Measurements from ENCODE around the gene ZSCAN1. TPM values are rescaled to one million over a fixed set of nuclear protein-coding genes. Genes with fewer than 3 reads are reported as not detected.

The ZSCAN1 gene
- total RNA-seq, 1 donor from 2014 or later = 2.3 TPM

DNA sequence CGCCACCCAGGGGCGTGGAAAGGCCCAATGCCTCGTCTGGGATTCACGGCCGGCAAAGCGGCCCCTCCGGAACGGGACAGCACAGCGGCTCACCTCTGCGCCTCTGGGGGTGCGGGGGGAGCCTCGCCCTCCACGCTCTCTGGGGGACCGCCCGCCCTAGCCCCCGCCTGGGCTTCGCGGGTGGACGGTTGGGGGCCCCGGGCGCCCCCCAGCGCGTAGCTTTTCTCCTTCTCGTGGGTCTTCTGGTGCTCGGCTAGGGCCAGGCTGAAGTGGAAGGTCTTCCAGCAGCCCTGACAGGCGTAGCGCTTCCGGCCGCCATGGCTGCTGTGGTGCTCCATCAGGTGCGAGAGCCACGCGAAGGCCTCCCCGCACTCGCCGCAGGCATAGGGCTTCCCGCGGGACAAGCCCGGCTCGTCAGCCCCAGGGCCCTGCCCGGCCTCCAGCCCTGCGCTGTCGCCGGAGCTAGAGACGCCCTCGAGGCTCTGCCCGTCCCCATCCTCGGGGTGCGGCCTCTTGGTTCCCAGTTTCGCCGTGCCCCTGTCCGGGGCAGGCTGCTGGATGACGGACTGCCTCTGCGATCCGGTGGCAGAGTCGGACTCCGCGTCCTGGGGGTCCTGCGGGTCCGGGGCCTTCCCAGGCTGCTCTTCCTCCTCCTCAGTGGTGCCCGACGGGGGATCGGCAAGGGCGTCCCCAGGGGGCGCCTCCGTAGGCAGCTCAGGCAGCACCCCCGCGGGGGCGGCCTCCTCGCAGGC is 50.9 kb downstream of the ZSCAN1 start:
- no peak for DNase-seq (ENCODE audit: low spot score)

DNA sequence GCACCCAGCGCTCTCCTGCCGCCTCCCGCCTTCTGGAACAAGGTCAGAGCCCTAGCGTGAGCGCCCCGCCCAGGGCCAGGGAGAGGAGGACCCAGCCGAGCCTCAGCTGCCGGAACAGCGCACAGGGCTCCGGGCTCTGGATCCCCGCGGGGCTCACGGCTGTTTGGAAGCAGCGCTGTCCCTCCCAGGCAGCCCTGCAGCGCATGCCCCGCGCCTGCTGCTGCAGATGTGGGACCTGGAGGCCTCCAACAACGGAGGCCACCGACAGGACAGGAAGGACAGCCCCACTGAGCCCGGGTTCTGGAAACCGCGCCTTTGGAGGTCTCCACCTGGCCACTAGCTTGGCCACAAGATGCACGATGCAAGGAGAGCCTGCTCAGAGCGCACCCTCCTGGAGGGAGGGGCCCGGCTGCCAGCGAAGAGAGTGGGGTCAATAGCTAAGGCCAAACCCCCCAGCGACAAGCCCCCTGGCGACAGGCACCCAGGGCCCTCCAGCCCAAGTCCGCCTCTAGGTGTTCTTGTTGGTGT is 51.6 kb downstream of the ZSCAN1 start:
- DNase-seq (ENCODE audit: low spot score) = no peak

GRCh38 chr19:58086825-58087710 is 53.2 kb downstream of the ZSCAN1 start:
- no peak for DNase-seq (ENCODE audit: low spot score)

DNA sequence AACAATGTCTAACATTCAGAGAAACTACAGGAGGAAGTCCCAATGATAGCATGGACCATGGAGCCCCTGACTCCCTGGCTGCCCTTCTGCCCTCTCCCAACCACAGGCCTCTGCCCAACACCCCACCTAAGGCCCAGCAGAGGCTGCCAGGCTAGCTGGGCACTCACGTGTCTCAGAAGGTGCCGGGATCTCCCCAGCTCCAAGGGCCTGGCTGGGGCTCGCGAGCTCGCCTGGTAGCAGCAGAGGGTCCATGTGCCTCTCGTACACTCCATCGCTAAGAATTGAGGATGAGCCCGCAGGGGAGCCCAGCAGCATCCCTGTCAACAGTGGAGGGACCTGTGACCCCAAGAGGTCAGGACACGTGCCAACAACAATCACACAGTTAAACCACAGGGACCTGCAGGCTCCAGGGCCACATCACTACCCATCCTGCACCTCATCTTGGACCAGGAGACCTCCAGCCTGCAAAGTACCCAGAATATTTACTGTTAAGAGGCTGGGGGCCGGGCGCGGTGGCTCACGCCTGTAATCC is 54.8 kb downstream of the ZSCAN1 start:
- DNase-seq (ENCODE audit: low spot score) = no peak

GRCh38 chr19:58089846-58090245 is 56.0 kb downstream of the ZSCAN1 start:
- no peak for DNase-seq (ENCODE audit: low spot score)

DNA sequence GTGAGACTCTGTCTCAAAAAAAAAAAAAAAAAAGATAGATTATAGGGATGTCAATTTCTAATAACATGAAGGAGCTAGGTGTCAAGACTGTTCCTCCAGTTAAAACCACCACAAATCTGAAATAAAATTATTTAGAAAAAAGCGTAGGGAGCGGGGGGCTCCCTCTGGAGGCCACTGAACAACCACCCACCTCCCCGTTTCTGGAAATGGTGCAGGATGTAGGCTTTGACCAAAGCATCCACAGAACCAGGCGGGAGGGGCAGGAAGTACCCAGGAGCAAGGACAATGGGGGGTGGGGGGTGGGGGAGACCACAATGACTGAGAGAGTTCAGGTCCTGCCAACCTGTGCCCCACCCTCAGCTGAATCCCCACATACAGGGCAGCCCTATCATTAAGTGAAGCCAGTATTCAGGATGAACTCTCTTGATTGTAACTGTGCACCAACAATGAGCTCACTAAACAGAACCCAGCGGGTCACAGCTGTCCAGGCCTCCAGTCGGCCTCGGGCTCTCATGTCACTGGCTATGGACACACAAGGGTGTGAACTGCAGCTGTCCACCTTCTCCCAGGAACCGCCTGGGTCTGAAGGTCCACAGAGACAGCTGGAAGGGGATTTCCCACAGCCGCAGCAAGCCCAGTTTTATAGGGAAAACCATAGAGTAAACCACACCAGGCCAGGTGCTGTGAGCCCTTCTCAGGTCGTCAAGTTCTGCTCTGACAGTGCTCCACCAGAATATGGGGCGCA is 57.6 kb downstream of the ZSCAN1 start:
- no peak for DNase-seq (ENCODE audit: low spot score)

DNA sequence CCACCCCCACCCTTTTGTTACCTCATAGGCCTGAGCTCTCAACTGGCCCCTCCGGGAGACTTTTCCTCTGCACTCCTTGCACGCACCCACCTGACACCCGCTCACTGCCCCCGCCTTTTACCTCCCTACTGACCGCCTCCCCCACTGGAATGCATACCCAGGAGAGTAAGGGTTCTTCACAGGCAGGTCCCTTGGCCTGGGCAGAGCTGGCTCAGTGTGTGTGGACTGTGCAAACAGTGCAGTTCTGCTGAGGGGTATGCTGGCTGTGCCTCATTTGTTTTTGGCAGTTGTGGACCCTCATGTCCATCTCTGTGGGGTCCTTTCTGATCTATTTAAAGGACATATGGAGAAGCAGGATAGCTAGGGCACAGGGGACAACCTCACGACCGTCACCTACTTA is 59.2 kb downstream of the ZSCAN1 start:
- no peak for DNase-seq (ENCODE audit: low spot score)

GRCh38 chr19:58095328-58095727 is 61.5 kb downstream of the ZSCAN1 start:
- no peak for DNase-seq (ENCODE audit: low spot score)

DNA sequence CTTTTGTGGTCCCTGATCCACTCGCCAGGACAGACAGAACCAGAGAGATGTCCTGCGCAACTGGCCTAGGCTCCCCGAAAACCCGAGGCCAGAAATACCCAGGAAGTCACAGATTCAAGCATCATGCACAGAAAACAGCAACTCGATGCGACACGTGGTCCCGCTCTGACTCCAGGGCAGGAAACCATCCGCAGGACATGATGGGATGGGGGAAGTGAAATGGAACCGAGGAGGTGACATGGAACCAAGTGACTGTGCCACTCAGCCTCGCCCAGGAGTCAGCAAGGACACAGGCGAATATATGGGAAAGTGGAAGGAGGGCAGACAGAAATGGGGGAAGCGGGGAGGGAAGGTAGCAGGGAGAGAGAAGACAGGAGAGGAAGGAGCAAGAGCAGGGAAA is 63.1 kb downstream of the ZSCAN1 start:
- no peak for DNase-seq (ENCODE audit: low spot score)

DNA sequence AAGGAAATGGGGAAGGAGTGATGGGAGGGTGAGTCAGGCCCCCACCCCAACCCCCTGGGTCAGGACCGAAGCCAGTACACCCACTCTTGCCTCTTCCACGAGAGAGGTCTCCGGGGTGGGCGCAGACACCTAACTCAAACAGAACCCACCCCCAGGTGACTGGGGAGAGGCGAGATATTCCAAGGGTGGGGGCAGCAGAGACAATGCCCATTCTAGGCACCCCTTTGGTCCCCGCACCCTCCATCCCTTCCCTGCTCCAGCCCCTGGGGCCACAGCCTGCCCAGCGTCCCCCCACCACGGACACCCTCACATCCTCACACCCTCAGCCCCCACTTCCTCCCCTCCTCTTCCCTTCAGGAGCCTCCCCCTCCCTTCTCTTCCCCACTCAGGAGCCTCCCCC is 63.5 kb downstream of the ZSCAN1 start:
- no peak for DNase-seq (ENCODE audit: low spot score)

GRCh38 chr19:58097781-58098681 is 64.2 kb downstream of the ZSCAN1 start, which contains the start of gene ZSCAN18:
Gene ZSCAN18, minus strand, starts transcription at chr19:58098231. Its CDS starts 7,964 bp downstream, at chr19:58090267.
- DNase-seq (ENCODE audit: low spot score) = peak; percentile 98

DNA sequence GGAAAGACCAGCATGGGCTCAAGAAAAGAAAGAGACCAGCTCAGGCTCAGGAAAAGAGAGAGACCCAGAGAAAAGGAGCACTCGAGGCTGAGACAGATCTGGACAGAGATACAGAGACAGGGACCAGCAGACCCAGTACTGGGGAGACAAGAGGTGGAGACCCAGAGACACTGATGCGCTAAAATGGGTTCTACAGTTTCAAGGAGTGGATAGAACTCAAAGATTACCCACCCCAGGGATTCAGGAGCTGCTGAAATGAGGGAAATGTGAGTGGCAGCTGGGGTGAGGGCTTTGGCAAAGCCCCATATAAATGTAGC is 64.8 kb downstream of the ZSCAN1 start:
- DNase-seq (ENCODE audit: low spot score) = no peak

Other genes with a start within 250 kb of the ZSCAN1 start
- gene ZNF552, start 219.1 kb upstream of the ZSCAN1 start, total RNA-seq = 67.1 TPM
- gene ZNF587B, start 203.7 kb upstream of the ZSCAN1 start, total RNA-seq = 38.3 TPM
- gene ZNF587, start 184.2 kb upstream of the ZSCAN1 start, total RNA-seq = 60.2 TPM
- 51.7 TPM for gene ZNF814, start 145.0 kb upstream of the ZSCAN1 start, total RNA-seq
- 27.1 TPM for gene ZNF417, start 117.4 kb upstream of the ZSCAN1 start, total RNA-seq
- gene ZNF418, start 98.6 kb upstream of the ZSCAN1 start, total RNA-seq = 12.1 TPM
- 10.6 TPM for gene ZNF256, start 86.3 kb upstream of the ZSCAN1 start, total RNA-seq
- 2.2 TPM for gene C19orf18, start 59.5 kb upstream of the ZSCAN1 start, total RNA-seq
- gene ZNF606, start 31.2 kb upstream of the ZSCAN1 start, total RNA-seq = 28.1 TPM
- gene ZNF135, start 25.3 kb downstream of the ZSCAN1 start, total RNA-seq = 14.1 TPM
- 109 TPM for gene ZSCAN18, start 64.2 kb downstream of the ZSCAN1 start, total RNA-seq
- 14.8 TPM for gene ZNF329, start 116.8 kb downstream of the ZSCAN1 start, total RNA-seq
- 29.7 TPM for gene ZNF274, start 149.0 kb downstream of the ZSCAN1 start, total RNA-seq
- gene ZNF544, start 194.9 kb downstream of the ZSCAN1 start, total RNA-seq = 46.4 TPM
- 8.6 TPM for gene ZNF8, start 244.9 kb downstream of the ZSCAN1 start, total RNA-seq